ENCODE results near the gene POLR2H. TPM values are rescaled to one million over a fixed set of nuclear protein-coding genes. Genes with fewer than 3 reads are reported as not detected.
A peak's percentile ranks its signal among the peaks of the same experiment; 100 is the strongest.

Gene POLR2H
- polyA plus RNA-seq, 4 donors, result 85.8 to 101 (median 93.9) TPM

GRCh38 chr3:184384856-184385422 lies 23.4 kb downstream of the POLR2H start:
- DNase-seq (ENCODE audit: low read depth in 4 of 4, low spot score in 3 of 4), result no peak

- no peak for DNase-seq (ENCODE audit: low read depth in 4 of 4, low spot score in 3 of 4)
These were observed 24.7 kb downstream of the POLR2H start for GRCh38 chr3:184386047-184386806.

DNA sequence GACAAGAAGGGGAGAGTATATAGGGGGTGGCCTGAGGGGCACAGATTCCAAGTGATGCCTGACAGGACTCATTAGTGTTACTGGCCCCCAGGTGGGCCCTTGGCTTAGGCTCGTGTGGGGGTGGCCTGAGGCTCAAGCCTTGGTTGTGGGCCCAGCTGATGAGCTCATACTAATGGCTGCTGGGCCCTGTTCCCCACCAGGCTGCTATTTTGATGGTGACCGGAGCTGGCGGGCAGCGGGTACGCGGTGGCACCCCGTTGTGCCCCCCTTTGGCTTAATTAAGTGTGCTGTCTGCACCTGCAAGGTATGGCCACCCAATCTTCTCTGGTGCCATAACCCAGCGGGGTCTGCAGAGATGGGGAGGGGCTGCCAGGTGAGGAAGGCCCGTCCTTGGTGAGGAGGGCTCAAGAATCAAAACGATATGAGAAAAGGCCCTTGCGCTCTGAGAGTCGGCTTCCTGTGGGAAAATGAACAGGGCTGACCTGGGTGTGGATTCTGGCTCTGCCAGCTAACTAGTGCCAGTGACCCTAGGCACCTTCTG lies 25.7 kb downstream of the POLR2H start:
- DNase-seq (ENCODE audit: low read depth in 4 of 4, low spot score in 3 of 4), result no peak

DNA sequence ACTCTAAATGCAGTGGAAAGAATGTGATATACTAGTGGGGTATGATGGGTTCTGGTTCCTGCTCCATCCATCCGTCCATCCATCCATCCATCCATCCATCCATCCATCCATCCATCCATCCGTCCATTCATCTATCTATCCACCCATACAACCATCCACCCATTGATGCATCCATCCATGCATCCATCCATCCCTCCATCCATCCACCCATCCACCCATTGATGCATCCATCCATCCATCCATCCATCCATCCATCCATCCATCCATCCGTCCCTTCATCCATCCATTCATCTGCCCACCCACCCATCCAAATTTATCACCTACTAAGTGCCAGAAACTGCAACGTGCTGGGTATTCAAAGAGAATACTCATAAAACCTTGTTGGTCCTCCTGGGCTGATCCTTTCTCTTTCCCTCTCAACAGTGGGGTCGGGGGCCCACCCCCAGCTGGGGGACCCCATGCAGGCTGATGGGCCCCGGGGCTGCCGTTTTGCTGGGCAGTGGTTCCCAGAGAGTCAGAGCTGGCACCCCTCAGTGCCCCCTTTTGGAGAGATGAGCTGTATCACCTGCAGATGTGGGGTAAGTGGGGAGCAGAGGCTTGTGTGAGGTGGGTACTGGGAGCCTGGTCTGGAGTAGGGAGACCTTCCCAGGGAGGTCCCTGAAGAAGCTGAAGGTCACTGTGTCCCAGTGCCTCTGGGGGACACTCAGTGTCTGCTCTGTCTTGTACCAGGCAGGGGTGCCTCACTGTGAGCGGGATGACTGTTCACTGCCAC lies 26.8 kb downstream of the POLR2H start:
- no peak for DNase-seq (ENCODE audit: low read depth in 4 of 4, low spot score in 3 of 4)

- no peak for DNase-seq (ENCODE audit: low read depth in 4 of 4, low spot score in 3 of 4)
These were observed 27.4 kb downstream of the POLR2H start for GRCh38 chr3:184388936-184389230.

DNA sequence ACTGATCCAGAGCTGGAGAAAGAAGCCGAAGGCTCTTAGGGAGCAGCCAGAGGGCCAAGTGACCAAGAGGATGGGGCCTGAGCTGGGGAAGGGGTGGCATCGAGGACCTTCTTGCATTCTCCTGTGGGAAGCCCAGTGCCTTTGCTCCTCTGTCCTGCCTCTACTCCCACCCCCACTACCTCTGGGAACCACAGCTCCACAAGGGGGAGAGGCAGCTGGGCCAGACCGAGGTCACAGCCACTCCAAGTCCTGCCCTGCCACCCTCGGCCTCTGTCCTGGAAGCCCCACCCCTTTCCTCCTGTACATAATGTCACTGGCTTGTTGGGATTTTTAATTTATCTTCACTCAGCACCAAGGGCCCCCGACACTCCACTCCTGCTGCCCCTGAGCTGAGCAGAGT lies 27.9 kb downstream of the POLR2H start:
- no peak for DNase-seq (ENCODE audit: low read depth in 4 of 4, low spot score in 3 of 4)

- no peak for DNase-seq (ENCODE audit: low read depth in 4 of 4, low spot score in 3 of 4)
These were observed 28.5 kb downstream of the POLR2H start for GRCh38 chr3:184389935-184390528.

DNA sequence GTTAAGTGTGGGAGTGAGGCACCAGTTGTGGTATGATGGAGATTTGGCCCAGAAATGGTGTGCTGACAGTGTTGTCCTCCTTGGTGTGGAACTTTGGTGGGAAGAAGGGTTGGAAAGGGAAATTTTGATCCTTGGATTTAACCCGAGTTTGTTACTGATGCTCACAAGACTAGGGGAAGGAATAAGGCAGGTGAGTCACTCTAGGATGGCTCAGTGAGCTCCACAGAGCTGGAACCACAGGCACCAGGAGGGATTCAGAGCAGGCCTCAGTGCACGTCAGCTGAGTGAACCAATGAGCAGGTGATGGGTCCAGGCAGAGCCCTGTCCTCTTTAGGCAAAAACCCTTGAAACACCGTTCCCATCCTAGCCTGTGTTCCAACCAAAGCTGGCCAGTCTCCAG lies 29.8 kb downstream of the POLR2H start:
- DNase-seq (ENCODE audit: low read depth in 4 of 4, low spot score in 3 of 4), result no peak

- DNase-seq (ENCODE audit: low read depth in 4 of 4, low spot score in 3 of 4), result no peak
These were observed 33.8 kb downstream of the POLR2H start for GRCh38 chr3:184395320-184395660.

DNA sequence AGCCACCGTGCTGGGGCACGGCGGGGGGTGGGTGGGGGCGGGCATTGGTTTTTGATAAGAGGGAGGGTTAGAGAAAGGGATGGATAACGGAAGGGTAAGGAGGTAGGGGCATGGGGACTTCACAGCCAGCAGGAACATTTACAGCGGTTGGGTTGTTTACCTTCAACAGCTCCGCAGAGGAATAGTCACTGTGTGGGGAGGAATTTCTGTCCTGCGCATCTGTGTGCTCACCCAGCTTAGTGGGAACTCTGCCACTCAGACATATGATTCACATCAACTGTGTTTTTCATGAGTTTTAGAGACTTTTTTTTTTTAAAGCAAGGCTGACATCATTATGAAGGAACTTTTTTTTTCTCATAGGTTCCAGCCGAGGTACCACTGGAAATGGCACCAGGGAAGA lies 37.9 kb downstream of the POLR2H start:
- DNase-seq (ENCODE audit: low read depth in 4 of 4, low spot score in 3 of 4), result no peak

GRCh38 chr3:184405075-184406030 lies 43.8 kb downstream of the POLR2H start:
- DNase-seq (ENCODE audit: low read depth in 4 of 4, low spot score in 3 of 4), result no peak

GRCh38 chr3:184409331-184409926 lies 47.9 kb downstream of the POLR2H start:
- DNase-seq (ENCODE audit: low read depth in 4 of 4, low spot score in 3 of 4), result no peak

DNA sequence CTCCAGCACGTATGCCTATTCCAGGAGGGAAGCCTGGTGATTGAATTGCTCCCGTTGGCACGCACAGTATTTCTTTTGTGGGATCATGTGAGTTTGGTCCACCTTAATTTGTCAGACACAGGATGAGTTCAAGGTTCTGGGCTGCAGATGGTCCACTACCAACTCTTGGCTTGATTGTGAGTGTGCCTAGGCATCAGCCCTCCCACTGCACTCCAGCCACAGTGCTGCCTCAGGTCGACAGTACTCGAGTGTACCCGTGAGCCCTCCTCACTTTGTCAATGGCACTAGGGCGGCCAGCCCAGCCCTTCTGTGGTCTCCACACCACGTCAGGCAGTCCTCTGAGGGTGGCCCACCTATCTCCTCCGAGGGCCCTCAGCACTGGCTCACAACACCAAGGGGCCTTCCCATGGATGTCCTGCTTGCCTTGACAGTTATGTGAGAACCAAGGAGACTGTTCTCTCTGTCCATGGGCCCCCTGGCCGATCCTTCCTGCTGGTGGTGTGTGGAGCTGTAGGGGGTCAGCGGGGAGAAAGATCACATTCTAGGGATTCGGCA lies 48.5 kb downstream of the POLR2H start:
- DNase-seq (ENCODE audit: low read depth in 4 of 4, low spot score in 3 of 4), result no peak

- no peak for DNase-seq (ENCODE audit: low read depth in 4 of 4, low spot score in 3 of 4)
These were observed 53.1 kb downstream of the POLR2H start for GRCh38 chr3:184414418-184415202.

- no peak for DNase-seq (ENCODE audit: low read depth in 4 of 4, low spot score in 3 of 4)
These were observed 53.6 kb downstream of the POLR2H start for GRCh38 chr3:184415203-184415490.

- peak in 1 of 4 donors; percentile 29 for DNase-seq (ENCODE audit: low read depth in 4 of 4, low spot score in 3 of 4)
These were observed 56.3 kb downstream of the POLR2H start for GRCh38 chr3:184417619-184418327.

Measured in right renal pelvis (tissue), 4 donors.